ENCODE data around the gene SLC30A2. TPM values are rescaled to one million over a fixed set of nuclear protein-coding genes. Genes with fewer than 3 reads are reported as not detected.

Gene SLC30A2
- total and polyA plus RNA-seq, 4 donors, result 0.11 to 0.26 (median 0.19) TPM; not detected in 1

GRCh38 chr1:26009796-26010447 is 36.0 kb downstream of the SLC30A2 start:
- H3K9me3 ChIP-seq (ENCODE audit: control insufficient read depth, insufficient read depth, low read length), result no peaks in the 10 kb centered on the region
- H3K4me3 ChIP-seq (ENCODE audit: low read depth, low read length), result no peak overlapping the region
- no peaks in the 10 kb centered on the region for H3K4me1 ChIP-seq (ENCODE audit: control insufficient read depth, insufficient read depth, low read length)
- WGBS (ENCODE audit: insufficient coverage), result 73% methylated on average over 3 of the region's 6 CpGs
- H3K27me3 ChIP-seq (ENCODE audit: control insufficient read depth, insufficient read depth, low read length), result no peaks in the 10 kb centered on the region
- H3K36me3 ChIP-seq (ENCODE audit: control insufficient read depth, insufficient read depth, low read length), result no peaks in the 10 kb centered on the region
- no peak overlapping the region for H3K27ac ChIP-seq (ENCODE audit: low read depth, low read length)
- DNase-seq (ENCODE audit: low read depth in 4 of 6, low spot score in 6 of 6), result peak in 2 of 6 donors; percentile 68 to 84

DNA sequence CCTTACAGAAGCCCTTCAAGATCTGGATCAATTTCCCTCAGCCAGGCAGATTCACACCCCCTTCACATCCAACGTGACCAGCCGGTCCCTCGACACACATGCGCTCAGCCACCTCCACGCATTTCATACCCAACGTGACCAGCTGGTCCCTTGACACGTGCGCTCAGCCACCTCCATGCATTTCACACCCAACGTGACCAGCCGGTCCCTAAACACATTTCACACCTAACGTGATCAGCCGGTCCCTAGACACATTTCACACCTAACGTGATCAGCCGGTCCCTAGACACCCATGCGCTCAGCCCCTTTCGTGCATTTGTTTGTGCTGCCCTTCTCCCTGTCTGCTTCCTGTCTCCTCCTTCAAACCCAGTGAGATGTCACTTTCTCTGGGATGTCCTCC is 39.2 kb downstream of the SLC30A2 start:
- whole genome bisulfite sequencing (ENCODE audit: insufficient coverage), result 86% methylated on average over 16 of the region's 16 CpGs
- H3K27ac ChIP-seq (ENCODE audit: low read depth, low read length), result no peak overlapping the region
- no peak for DNase-seq (ENCODE audit: low read depth in 4 of 6, low spot score in 6 of 6)
- H3K27me3 ChIP-seq (ENCODE audit: control insufficient read depth, insufficient read depth, low read length), result no peaks in the 10 kb centered on the region
- H3K4me3 ChIP-seq (ENCODE audit: low read depth, low read length), result no peak overlapping the region
- no peaks in the 10 kb centered on the region for H3K36me3 ChIP-seq (ENCODE audit: control insufficient read depth, insufficient read depth, low read length)
- H3K4me1 ChIP-seq (ENCODE audit: control insufficient read depth, insufficient read depth, low read length), result no peaks in the 10 kb centered on the region
- no peaks in the 10 kb centered on the region for H3K9me3 ChIP-seq (ENCODE audit: control insufficient read depth, insufficient read depth, low read length)

GRCh38 chr1:26005434-26006105 is 40.3 kb downstream of the SLC30A2 start:
- WGBS (ENCODE audit: insufficient coverage), result 72% methylated on average over 4 of the region's 4 CpGs

GRCh38 chr1:26003756-26004155 is 42.2 kb downstream of the SLC30A2 start:
- H3K27ac ChIP-seq (ENCODE audit: low read depth, low read length), result no peak overlapping the region
- DNase-seq (ENCODE audit: low read depth in 4 of 6, low spot score in 6 of 6), result no peak
- no peaks in the 10 kb centered on the region for H3K27me3 ChIP-seq (ENCODE audit: control insufficient read depth, insufficient read depth, low read length)
- H3K36me3 ChIP-seq (ENCODE audit: control insufficient read depth, insufficient read depth, low read length), result no peaks in the 10 kb centered on the region
- WGBS (ENCODE audit: insufficient coverage), result 57% methylated on average over 2 of the region's 2 CpGs
- peaks cover 1% of the 10 kb centered on the region for H3K4me1 ChIP-seq (ENCODE audit: control insufficient read depth, insufficient read depth, low read length)
- H3K9me3 ChIP-seq (ENCODE audit: control insufficient read depth, insufficient read depth, low read length), result no peaks in the 10 kb centered on the region
- H3K4me3 ChIP-seq (ENCODE audit: low read depth, low read length), result no peak overlapping the region

More at GRCh38 chr1:26005434-26006105, 40.3 kb downstream of the SLC30A2 start:
- no peak overlapping the region for H3K27ac ChIP-seq (ENCODE audit: low read depth, low read length)
- no peaks in the 10 kb centered on the region for H3K27me3 ChIP-seq (ENCODE audit: control insufficient read depth, insufficient read depth, low read length)
- no peaks in the 10 kb centered on the region for H3K4me1 ChIP-seq (ENCODE audit: control insufficient read depth, insufficient read depth, low read length)
- no peaks in the 10 kb centered on the region for H3K36me3 ChIP-seq (ENCODE audit: control insufficient read depth, insufficient read depth, low read length)
- DNase-seq (ENCODE audit: low read depth in 4 of 6, low spot score in 6 of 6), result no peak
- H3K4me3 ChIP-seq (ENCODE audit: low read depth, low read length), result no peak overlapping the region
- H3K9me3 ChIP-seq (ENCODE audit: control insufficient read depth, insufficient read depth, low read length), result no peaks in the 10 kb centered on the region

- no peak overlapping the region for H3K27ac ChIP-seq (ENCODE audit: low read depth, low read length)
- H3K27me3 ChIP-seq (ENCODE audit: control insufficient read depth, insufficient read depth, low read length), result no peaks in the 10 kb centered on the region
- H3K9me3 ChIP-seq (ENCODE audit: control insufficient read depth, insufficient read depth, low read length), result no peaks in the 10 kb centered on the region
- DNase-seq (ENCODE audit: low read depth in 4 of 6, low spot score in 6 of 6), result no peak
- peaks cover 6% of the 10 kb centered on the region for H3K4me1 ChIP-seq (ENCODE audit: control insufficient read depth, insufficient read depth, low read length)
- H3K36me3 ChIP-seq (ENCODE audit: control insufficient read depth, insufficient read depth, low read length), result no peaks in the 10 kb centered on the region
- 86% methylated on average over 1 of the region's 4 CpGs for WGBS (ENCODE audit: insufficient coverage)
- no peak overlapping the region for H3K4me3 ChIP-seq (ENCODE audit: low read depth, low read length)
These were observed 42.7 kb downstream of the SLC30A2 start for GRCh38 chr1:26003262-26003661.

DNA sequence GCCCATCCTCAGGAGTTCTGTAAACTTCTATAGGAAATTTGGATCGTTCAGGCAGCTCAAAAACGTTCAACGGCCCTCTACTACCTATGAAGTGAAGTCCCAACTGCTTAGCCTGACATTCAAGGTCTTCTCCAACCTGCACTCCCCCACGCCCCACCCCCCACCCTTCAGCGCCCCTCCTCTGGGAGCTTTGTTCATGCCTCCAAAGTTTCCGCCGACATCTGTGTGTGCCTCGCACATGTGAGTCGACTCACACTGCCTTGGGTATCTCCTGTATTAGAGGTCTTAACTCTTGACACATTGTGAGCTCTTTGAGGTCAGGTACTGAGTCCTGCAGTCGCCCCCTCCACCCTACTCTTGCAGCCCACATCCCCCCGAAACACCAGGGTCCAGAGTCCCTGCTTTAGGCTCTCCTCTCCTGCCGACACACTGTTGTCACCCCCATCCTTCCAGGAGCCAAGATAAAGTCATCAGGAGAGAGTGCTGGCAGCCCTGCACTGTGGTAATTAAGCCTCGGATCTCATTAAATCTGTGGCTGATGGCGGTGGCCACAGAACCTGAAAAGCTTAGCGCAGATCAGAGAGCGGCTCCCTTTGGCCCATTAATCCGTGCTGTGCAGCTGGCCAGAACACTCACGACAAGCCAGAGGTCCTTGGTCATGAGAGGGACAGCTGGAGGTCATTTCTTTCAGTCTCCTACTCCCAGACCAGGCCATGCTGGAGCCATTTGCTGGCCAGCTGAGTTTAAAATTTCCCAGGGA is 46.7 kb downstream of the SLC30A2 start:
- no peaks in the 10 kb centered on the region for H3K27me3 ChIP-seq (ENCODE audit: control insufficient read depth, insufficient read depth, low read length)
- no peak overlapping the region for H3K27ac ChIP-seq (ENCODE audit: low read depth, low read length)
- WGBS (ENCODE audit: insufficient coverage), result 61% methylated on average over 16 of the region's 18 CpGs
- peak in 2 of 6 donors; percentile 41 to 68 for DNase-seq (ENCODE audit: low read depth in 4 of 6, low spot score in 6 of 6)
- no peaks in the 10 kb centered on the region for H3K9me3 ChIP-seq (ENCODE audit: control insufficient read depth, insufficient read depth, low read length)
- no peaks in the 10 kb centered on the region for H3K36me3 ChIP-seq (ENCODE audit: control insufficient read depth, insufficient read depth, low read length)
- no peak overlapping the region for H3K4me3 ChIP-seq (ENCODE audit: low read depth, low read length)
- peaks cover 17% of the 10 kb centered on the region for H3K4me1 ChIP-seq (ENCODE audit: control insufficient read depth, insufficient read depth, low read length)

GRCh38 chr1:25997828-25998761 is 47.8 kb downstream of the SLC30A2 start, which contains the start of gene PAFAH2:
PAFAH2 (minus strand) TSS chr1:25998063; CDS start chr1:25990816, 7,247 bp downstream.
- no peaks in the 10 kb centered on the region for H3K27me3 ChIP-seq (ENCODE audit: control insufficient read depth, insufficient read depth, low read length)
- peak within 1 kb of the TSS; percentile 87 for H3K27ac ChIP-seq (ENCODE audit: low read depth, low read length)
- no peaks in the 10 kb centered on the region for H3K9me3 ChIP-seq (ENCODE audit: control insufficient read depth, insufficient read depth, low read length)
- WGBS (ENCODE audit: insufficient coverage), result under 1% methylated on average over 33 of the region's 47 CpGs
- H3K36me3 ChIP-seq (ENCODE audit: control insufficient read depth, insufficient read depth, low read length), result no peaks in the 10 kb centered on the region
- peak within 1 kb of the TSS; percentile 81 for H3K4me3 ChIP-seq (ENCODE audit: low read depth, low read length)
- H3K4me1 ChIP-seq (ENCODE audit: control insufficient read depth, insufficient read depth, low read length), result peaks cover 17% of the 10 kb centered on the region
- peak; percentile 98 to 100 (median 100) for DNase-seq (ENCODE audit: low read depth in 4 of 6, low spot score in 6 of 6)

- H3K4me1 ChIP-seq (ENCODE audit: control insufficient read depth, insufficient read depth, low read length), result peaks cover 17% of the 10 kb centered on the region
- DNase-seq (ENCODE audit: low read depth in 4 of 6, low spot score in 6 of 6), result peak in 2 of 6 donors; percentile 9 to 49
- H3K4me3 ChIP-seq (ENCODE audit: low read depth, low read length), result peak overlapping the region; percentile 81
- H3K27ac ChIP-seq (ENCODE audit: low read depth, low read length), result peak overlapping the region; percentile 87
- H3K36me3 ChIP-seq (ENCODE audit: control insufficient read depth, insufficient read depth, low read length), result no peaks in the 10 kb centered on the region
- 7% methylated on average over 11 of the region's 13 CpGs for WGBS (ENCODE audit: insufficient coverage)
- H3K9me3 ChIP-seq (ENCODE audit: control insufficient read depth, insufficient read depth, low read length), result no peaks in the 10 kb centered on the region
- H3K27me3 ChIP-seq (ENCODE audit: control insufficient read depth, insufficient read depth, low read length), result no peaks in the 10 kb centered on the region
These were observed 48.7 kb downstream of the SLC30A2 start for GRCh38 chr1:25996966-25997827.

Data from spinal cord (tissue), 10 donors.